Activated T-cell treated with anti-CD3 and anti-CD28 coated beads, Interleukin-2, amount 50 U/mL, for 4 hours (primary cell): ENCODE measurements around the gene RABEP2. TPM values are rescaled to one million over a fixed set of nuclear protein-coding genes. Genes with fewer than 3 reads are reported as not detected.
"Not testable (repeated sequence)": the region's sequence is repeated elsewhere in the genome, so short reads cannot be mapped to it uniquely, and the experiment has no call there.

Experiments used
- ATAC-seq, 2 donors: fragments of 200-7000 bp; cut with Tn5 transposase; one replicate each; pipeline ENCODE4 v1.10.0; 2021
- DNase-seq: peaks from one replicate; pipeline ENCODE4 v3.0.0-alpha.2; 2020
- H3K27me3 Mint-ChIP-seq: one replicate; pipeline ENCODE4 v1.8.0; 2021; ENCODE audit warnings: low read depth, mixed read lengths
- H3K36me3 Mint-ChIP-seq: one replicate; pipeline ENCODE4 v1.8.0; 2022; ENCODE audit warnings: mixed read lengths; ENCODE audit not compliant: insufficient read depth
- H3K4me1 Mint-ChIP-seq: one replicate; pipeline ENCODE4 v1.8.0; 2021; ENCODE audit warnings: low read depth, mixed read lengths
- H3K4me3 Mint-ChIP-seq: one replicate; pipeline ENCODE4 v1.8.0; 2021; ENCODE audit warnings: mild to moderate bottlenecking, moderate library complexity, mixed read lengths
- H3K9me3 Mint-ChIP-seq: one replicate; pipeline ENCODE4 v1.8.0; 2021; ENCODE audit warnings: mixed read lengths
- total RNA-seq, 3 donors: library from RNA; stranded (reverse); gene quantifications; one replicate each; pipeline ENCODE4 v1.2.1, GENCODE V29; 2021

Gene RABEP2
- total RNA-seq, 3 donors from 2014 or later: 21.9 to 27.1 (median 24.2) TPM

GRCh38 chr16:28883221-28883996, 41.6 kb downstream of the RABEP2 start:
- Mint-ChIP-seq H3K4me1 (peaks cover 13% of the 10 kb centered on the region), H3K9me3 (no peaks in the 10 kb centered on the region), H3K27me3 (peaks cover 14% of the 10 kb centered on the region), H3K4me3 (no peak overlapping the region), H3K36me3 (no peaks in the 10 kb centered on the region)
- no peak for ATAC-seq
- no peak for DNase-seq

GRCh38 chr16:28882551-28883160, 42.4 kb downstream of the RABEP2 start:
- DNase-seq (no peak), ATAC-seq (no peak)
- Mint-ChIP-seq H3K4me3 (no peak overlapping the region), H3K9me3 (no peaks in the 10 kb centered on the region), H3K4me1 (peaks cover 13% of the 10 kb centered on the region), H3K27me3 (peaks cover 14% of the 10 kb centered on the region), H3K36me3 (no peaks in the 10 kb centered on the region)

- not testable (repeated sequence) for H3K4me3 Mint-ChIP-seq, H3K9me3 Mint-ChIP-seq, ATAC-seq, H3K36me3 Mint-ChIP-seq, DNase-seq
- peaks cover 13% of the 10 kb centered on the region for H3K4me1 Mint-ChIP-seq
- H3K27me3 Mint-ChIP-seq: peaks cover 14% of the 10 kb centered on the region
Measured at GRCh38 chr16:28881565-28881964, 43.5 kb downstream of the RABEP2 start.

GRCh38 chr16:28880955-28881354, 44.1 kb downstream of the RABEP2 start:
- no peak for ATAC-seq
- no peaks in the 10 kb centered on the region for H3K36me3 Mint-ChIP-seq
- H3K9me3 Mint-ChIP-seq: no peaks in the 10 kb centered on the region
- peaks cover 13% of the 10 kb centered on the region for H3K4me1 Mint-ChIP-seq
- peaks cover 14% of the 10 kb centered on the region for H3K27me3 Mint-ChIP-seq
- DNase-seq: no peak
- peak overlapping the region; percentile 70 for H3K4me3 Mint-ChIP-seq

- no peaks in the 10 kb centered on the region for H3K36me3 Mint-ChIP-seq
- DNase-seq: no peak
Measured at GRCh38 chr16:28880589-28880915, 44.5 kb downstream of the RABEP2 start.

GRCh38 chr16:28879841-28880588, 45.0 kb downstream of the RABEP2 start:
- Mint-ChIP-seq H3K9me3 (no peaks in the 10 kb centered on the region), H3K4me1 (peaks cover 13% of the 10 kb centered on the region), H3K36me3 (no peaks in the 10 kb centered on the region), H3K27me3 (peaks cover 14% of the 10 kb centered on the region), H3K4me3 (peak overlapping the region; percentile 88)
- DNase-seq (peak; percentile 87), ATAC-seq (peak; percentile 98 to 99)

More at GRCh38 chr16:28880589-28880915, 44.5 kb downstream of the RABEP2 start:
- no peak for ATAC-seq
- H3K4me1 Mint-ChIP-seq: peaks cover 13% of the 10 kb centered on the region
- no peaks in the 10 kb centered on the region for H3K9me3 Mint-ChIP-seq
- H3K4me3 Mint-ChIP-seq: peak overlapping the region; percentile 70
- peaks cover 14% of the 10 kb centered on the region for H3K27me3 Mint-ChIP-seq

GRCh38 chr16:28879261-28879840, 45.7 kb downstream of the RABEP2 start:
- Mint-ChIP-seq H3K4me3 (peak overlapping the region; percentile 88), H3K4me1 (peaks cover 13% of the 10 kb centered on the region)
- peak; percentile 54 to 63 for ATAC-seq

GRCh38 chr16:28878083-28878926, 46.7 kb downstream of the RABEP2 start, which contains the start of gene ATP2A1:
Gene ATP2A1, plus strand, starts transcription at chr16:28878488. Its CDS starts 184 bp downstream, at chr16:28878672.
- H3K4me3 Mint-ChIP-seq: peak within 1 kb of the TSS; percentile 88
- no peaks in the 10 kb centered on the region for H3K36me3 Mint-ChIP-seq
- peaks cover 10% of the 10 kb centered on the region for H3K27me3 Mint-ChIP-seq
- no peak for ATAC-seq
- H3K4me1 Mint-ChIP-seq: peaks cover 13% of the 10 kb centered on the region
- no peaks in the 10 kb centered on the region for H3K9me3 Mint-ChIP-seq
- DNase-seq: no peak

More at GRCh38 chr16:28879261-28879840, 45.7 kb downstream of the RABEP2 start:
- Mint-ChIP-seq H3K9me3 (no peaks in the 10 kb centered on the region), H3K27me3 (peaks cover 14% of the 10 kb centered on the region), H3K36me3 (no peaks in the 10 kb centered on the region)
- no peak for DNase-seq

- peaks cover 10% of the 10 kb centered on the region for H3K27me3 Mint-ChIP-seq
- H3K4me3 Mint-ChIP-seq: no peak overlapping the region
- ATAC-seq: no peak
- no peaks in the 10 kb centered on the region for H3K9me3 Mint-ChIP-seq
- no peaks in the 10 kb centered on the region for H3K36me3 Mint-ChIP-seq
- no peak for DNase-seq
- peaks cover 13% of the 10 kb centered on the region for H3K4me1 Mint-ChIP-seq
Measured at GRCh38 chr16:28877655-28878000, 47.4 kb downstream of the RABEP2 start.

GRCh38 chr16:28876973-28877654, 47.9 kb downstream of the RABEP2 start:
- ATAC-seq (no peak), DNase-seq (no peak)
- Mint-ChIP-seq H3K36me3 (no peaks in the 10 kb centered on the region), H3K9me3 (no peaks in the 10 kb centered on the region), H3K4me3 (no peak overlapping the region), H3K27me3 (peaks cover 7% of the 10 kb centered on the region), H3K4me1 (peaks cover 13% of the 10 kb centered on the region)

- ATAC-seq (no peak), DNase-seq (no peak)
- H3K4me1 Mint-ChIP-seq: peaks cover 11% of the 10 kb centered on the region
- H3K9me3 Mint-ChIP-seq: no peaks in the 10 kb centered on the region
- no peaks in the 10 kb centered on the region for H3K36me3 Mint-ChIP-seq
- H3K4me3 Mint-ChIP-seq: no peak overlapping the region
- H3K27me3 Mint-ChIP-seq: peaks cover 5% of the 10 kb centered on the region
Measured at GRCh38 chr16:28876019-28876659, 48.9 kb downstream of the RABEP2 start.

- DNase-seq (no peak), ATAC-seq (no peak)
- H3K9me3 Mint-ChIP-seq: no peaks in the 10 kb centered on the region
- H3K4me1 Mint-ChIP-seq: peaks cover 6% of the 10 kb centered on the region
- H3K27me3 Mint-ChIP-seq: no peaks in the 10 kb centered on the region
- no peaks in the 10 kb centered on the region for H3K36me3 Mint-ChIP-seq
- H3K4me3 Mint-ChIP-seq: no peak overlapping the region
Measured at GRCh38 chr16:28875134-28876018, 49.7 kb downstream of the RABEP2 start.
